ENCODE results near the gene NAA15.

NAA15 gene

DNA sequence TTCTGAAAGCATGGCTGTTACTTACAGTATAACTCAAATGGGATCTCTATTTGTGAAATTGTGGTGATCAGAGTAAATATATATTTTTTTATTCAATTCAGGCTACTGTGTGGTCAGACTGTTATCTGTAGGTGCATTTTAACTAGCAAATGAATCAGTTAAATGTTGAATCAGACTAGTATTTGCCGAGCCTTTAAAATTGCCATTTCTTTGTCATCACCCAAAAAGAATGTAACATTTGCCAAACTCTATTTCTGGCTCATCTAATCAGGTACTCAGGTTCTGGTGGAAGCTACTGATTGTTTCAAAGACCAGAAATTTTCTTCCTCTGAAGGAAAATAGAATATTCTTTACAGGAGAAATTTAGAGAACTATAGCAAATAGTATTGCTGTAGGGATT, 1.8 kb upstream of the NAA15 start:
- TF ChIP-seq CEBPB (IDR thresholded peaks at IDR 0.05) (no peak), FOXM1 (IDR thresholded peaks at IDR 0.05; ENCODE audit: borderline replicate concordance, low read depth) (no peak), ZBTB7A (IDR thresholded peaks at IDR 0.05; ENCODE audit: low read depth) (no peak), NFIC (IDR thresholded peaks at IDR 0.05) (no peak), RAD21 (IDR thresholded peaks at IDR 0.05; ENCODE audit: low read depth) (no peak), TCF12 (IDR thresholded peaks at IDR 0.05; ENCODE audit: low read depth) (no peak), EGR1 (IDR thresholded peaks at IDR 0.05) (no peak), EP300 (IDR thresholded peaks at IDR 0.05; ENCODE audit: borderline replicate concordance) (no peak), TAF1 (IDR thresholded peaks at IDR 0.05; ENCODE audit: low read depth) (no peak), CREB1 (IDR thresholded peaks at IDR 0.05; ENCODE audit: low read depth) (no peak), TEAD4 (IDR thresholded peaks at IDR 0.05) (no peak), YY1 (IDR thresholded peaks at IDR 0.05; ENCODE audit: low read depth) (no peak)
- TF ChIP-seq, protein P1, sequence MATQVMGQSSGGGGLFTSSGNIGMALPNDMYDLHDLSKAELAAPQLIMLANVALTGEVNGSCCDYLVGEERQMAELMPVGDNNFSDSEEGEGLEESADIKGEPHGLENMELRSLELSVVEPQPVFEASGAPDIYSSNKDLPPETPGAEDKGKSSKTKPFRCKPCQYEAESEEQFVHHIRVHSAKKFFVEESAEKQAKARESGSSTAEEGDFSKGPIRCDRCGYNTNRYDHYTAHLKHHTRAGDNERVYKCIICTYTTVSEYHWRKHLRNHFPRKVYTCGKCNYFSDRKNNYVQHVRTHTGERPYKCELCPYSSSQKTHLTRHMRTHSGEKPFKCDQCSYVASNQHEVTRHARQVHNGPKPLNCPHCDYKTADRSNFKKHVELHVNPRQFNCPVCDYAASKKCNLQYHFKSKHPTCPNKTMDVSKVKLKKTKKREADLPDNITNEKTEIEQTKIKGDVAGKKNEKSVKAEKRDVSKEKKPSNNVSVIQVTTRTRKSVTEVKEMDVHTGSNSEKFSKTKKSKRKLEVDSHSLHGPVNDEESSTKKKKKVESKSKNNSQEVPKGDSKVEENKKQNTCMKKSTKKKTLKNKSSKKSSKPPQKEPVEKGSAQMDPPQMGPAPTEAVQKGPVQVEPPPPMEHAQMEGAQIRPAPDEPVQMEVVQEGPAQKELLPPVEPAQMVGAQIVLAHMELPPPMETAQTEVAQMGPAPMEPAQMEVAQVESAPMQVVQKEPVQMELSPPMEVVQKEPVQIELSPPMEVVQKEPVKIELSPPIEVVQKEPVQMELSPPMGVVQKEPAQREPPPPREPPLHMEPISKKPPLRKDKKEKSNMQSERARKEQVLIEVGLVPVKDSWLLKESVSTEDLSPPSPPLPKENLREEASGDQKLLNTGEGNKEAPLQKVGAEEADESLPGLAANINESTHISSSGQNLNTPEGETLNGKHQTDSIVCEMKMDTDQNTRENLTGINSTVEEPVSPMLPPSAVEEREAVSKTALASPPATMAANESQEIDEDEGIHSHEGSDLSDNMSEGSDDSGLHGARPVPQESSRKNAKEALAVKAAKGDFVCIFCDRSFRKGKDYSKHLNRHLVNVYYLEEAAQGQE (IDR thresholded peaks at IDR 0.05; ENCODE audit: low read depth), result no peak
- TF ChIP-seq, protein P2, sequence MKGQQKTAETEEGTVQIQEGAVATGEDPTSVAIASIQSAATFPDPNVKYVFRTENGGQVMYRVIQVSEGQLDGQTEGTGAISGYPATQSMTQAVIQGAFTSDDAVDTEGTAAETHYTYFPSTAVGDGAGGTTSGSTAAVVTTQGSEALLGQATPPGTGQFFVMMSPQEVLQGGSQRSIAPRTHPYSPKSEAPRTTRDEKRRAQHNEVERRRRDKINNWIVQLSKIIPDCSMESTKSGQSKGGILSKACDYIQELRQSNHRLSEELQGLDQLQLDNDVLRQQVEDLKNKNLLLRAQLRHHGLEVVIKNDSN (IDR thresholded peaks at IDR 0.05), result no peak
- TF ChIP-seq, protein P3, sequence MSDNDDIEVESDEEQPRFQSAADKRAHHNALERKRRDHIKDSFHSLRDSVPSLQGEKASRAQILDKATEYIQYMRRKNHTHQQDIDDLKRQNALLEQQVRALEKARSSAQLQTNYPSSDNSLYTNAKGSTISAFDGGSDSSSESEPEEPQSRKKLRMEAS (IDR thresholded peaks at IDR 0.05), result no peak

DNA sequence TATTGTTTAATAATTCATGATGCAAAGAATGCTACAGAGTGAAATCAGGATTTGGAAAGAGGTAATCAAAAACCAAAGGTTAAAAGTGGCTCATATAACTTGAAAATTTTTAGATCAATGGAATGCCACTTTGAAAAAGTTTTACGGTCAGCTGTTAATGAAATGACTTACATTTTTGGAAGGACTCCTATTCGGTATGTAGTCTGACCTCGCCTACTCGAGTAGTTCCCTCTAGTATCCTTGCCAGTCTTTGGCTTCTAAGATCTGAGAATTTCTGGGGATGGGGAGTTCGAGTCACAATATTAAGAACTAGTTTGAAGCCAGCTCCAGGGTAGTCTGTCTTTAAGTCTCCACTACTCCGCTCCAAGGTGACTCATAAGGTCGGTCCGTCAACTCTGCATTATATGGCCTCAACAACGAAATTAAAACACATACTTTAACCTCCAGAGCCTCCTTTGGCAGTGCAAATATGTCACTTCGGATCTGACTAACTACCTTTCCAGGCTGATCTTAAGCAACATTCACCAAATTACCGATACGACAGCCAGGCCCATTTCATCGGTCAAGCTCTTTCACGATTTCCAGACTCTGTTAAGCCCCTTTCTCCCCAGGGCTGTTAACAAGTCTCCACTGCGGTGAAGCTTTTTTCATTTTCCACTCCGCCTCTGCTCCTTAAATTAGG, 733 bp upstream of the NAA15 start:
- TF ChIP-seq TEAD4 (IDR thresholded peaks at IDR 0.05) (no peak), RAD21 (IDR thresholded peaks at IDR 0.05; ENCODE audit: low read depth) (no peak), YY1 (IDR thresholded peaks at IDR 0.05; ENCODE audit: low read depth) (no peak), TAF1 (IDR thresholded peaks at IDR 0.05; ENCODE audit: low read depth) (no peak), CEBPB (IDR thresholded peaks at IDR 0.05) (no peak), TCF12 (IDR thresholded peaks at IDR 0.05; ENCODE audit: low read depth) (no peak), EGR1 (IDR thresholded peaks at IDR 0.05) (no peak), EP300 (IDR thresholded peaks at IDR 0.05; ENCODE audit: borderline replicate concordance) (no peak), CREB1 (IDR thresholded peaks at IDR 0.05; ENCODE audit: low read depth) (no peak), NFIC (IDR thresholded peaks at IDR 0.05) (no peak), FOXM1 (IDR thresholded peaks at IDR 0.05; ENCODE audit: borderline replicate concordance, low read depth) (no peak; the same call in 1 of the 2 replicates), ZBTB7A (IDR thresholded peaks at IDR 0.05; ENCODE audit: low read depth) (no peak)
- TF ChIP-seq, protein P3 (IDR thresholded peaks at IDR 0.05), result no peak
- TF ChIP-seq, protein P1 (IDR thresholded peaks at IDR 0.05; ENCODE audit: low read depth), result no peak
- TF ChIP-seq, protein P2 (IDR thresholded peaks at IDR 0.05), result no peak

DNA sequence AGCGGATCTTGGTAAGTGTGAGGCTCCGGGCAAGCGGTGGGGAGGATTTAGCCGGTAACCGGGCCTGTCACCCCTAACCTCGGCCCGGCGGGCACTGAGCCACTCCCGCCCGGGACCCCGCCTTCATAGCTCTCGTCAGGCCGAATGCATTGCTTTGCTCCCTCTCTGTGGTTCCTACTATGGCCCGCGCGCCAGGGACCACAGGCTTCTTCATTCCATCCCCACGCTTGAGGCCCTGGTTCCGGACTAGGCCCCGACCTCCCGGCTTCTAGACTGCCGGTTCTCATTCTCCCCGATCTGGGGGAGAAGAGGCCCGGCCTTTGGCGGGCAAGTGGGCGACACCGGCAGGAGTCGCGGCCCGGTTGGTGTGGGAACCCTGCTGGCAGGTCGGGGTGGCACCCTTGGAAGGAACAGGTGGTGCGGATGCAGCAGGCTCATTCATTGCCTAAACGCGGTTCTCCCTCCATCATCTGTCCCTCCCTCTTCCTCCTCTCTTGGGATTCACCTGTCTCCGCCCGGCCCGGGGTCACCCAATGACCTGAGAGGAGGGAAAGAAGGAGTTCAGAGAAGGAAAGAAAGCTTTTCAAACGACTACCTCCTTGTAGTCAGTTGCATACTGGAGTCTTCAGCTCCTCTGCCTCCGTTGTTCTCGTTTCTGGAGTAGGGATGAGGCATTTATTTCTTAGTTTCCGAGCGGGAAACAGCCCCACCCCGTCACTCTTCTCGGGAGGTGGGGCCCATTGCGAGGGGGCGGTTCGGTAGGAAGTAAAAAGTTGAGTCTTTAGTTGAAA, 711 bp downstream of the NAA15 start, which contains the start of gene NDUFC1:
Gene NDUFC1, minus strand, starts transcription at position 657 of the 791 bp plus-strand sequence. CDS start 6,679 bp downstream, outside the sequence.
- TF ChIP-seq, protein P1 (IDR thresholded peaks at IDR 0.05; ENCODE audit: low read depth), result no peak
- 0 out of 2 replicates have a peak, but pooled peaks have one; percentile 3 for TF ChIP-seq NFIC (IDR thresholded peaks at IDR 0.05)

DNA sequence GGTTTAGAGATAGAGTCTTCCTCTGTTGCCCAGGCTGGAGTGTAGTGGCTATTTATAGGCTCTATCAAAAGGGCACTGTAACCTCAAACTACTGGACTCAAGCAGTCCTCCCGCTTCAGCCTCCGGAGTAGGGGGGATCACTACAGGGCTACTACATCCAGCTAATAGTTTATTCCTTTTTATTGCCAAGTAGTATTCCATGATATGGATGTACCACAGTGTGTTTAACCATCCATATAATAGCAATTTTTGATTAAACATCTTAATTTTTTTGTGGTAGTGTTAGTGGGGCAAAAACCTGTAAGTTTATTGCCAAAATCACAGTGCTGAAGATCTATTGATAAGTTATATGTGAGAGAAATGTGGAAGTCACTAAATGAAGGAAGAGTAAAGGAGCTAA, 3.6 kb downstream of the NAA15 start:
- TF ChIP-seq RAD21 (IDR thresholded peaks at IDR 0.05; ENCODE audit: low read depth) (no peak), CEBPB (IDR thresholded peaks at IDR 0.05) (no peak), NFIC (IDR thresholded peaks at IDR 0.05) (no peak), FOXM1 (IDR thresholded peaks at IDR 0.05; ENCODE audit: borderline replicate concordance, low read depth) (no peak), TAF1 (IDR thresholded peaks at IDR 0.05; ENCODE audit: low read depth) (no peak)
- TF ChIP-seq, protein P1 (IDR thresholded peaks at IDR 0.05; ENCODE audit: low read depth), result no peak
- TF ChIP-seq, protein P3 (IDR thresholded peaks at IDR 0.05), result no peak
- TF ChIP-seq, protein P2 (IDR thresholded peaks at IDR 0.05), result no peak
